Liver (tissue), 9 donors: ENCODE results near the gene MAGI1. TPM values are rescaled to one million over a fixed set of nuclear protein-coding genes. Genes with fewer than 3 reads are reported as not detected.

Source experiments
- DNase-seq: peaks from one replicate; pipeline ENCODE4 v3.0.0-alpha.2; 2017; ENCODE audit warnings: low spot score
- H3K27ac ChIP-seq, 2 donors: one replicate each; pipeline ENCODE4 v1.7.0; 2013; ENCODE audit warnings: inconsistent platforms in 2 of 2, low read length in 2 of 2, control low read depth in 1 of 2, low read depth in 1 of 2, mild to moderate bottlenecking in 1 of 2
- H3K27me3 ChIP-seq, 4 donors: one replicate each; pipeline versions ENCODE4 v1.6.1 to v1.7.0; 2013; ENCODE audit warnings: low read length in 3 of 4, inconsistent platforms in 1 of 4, mild to moderate bottlenecking in 1 of 4, moderate library complexity in 1 of 4; ENCODE audit not compliant: control insufficient read depth in 4 of 4, insufficient read depth in 4 of 4
- H3K36me3 ChIP-seq, 4 donors: one replicate each; pipeline versions ENCODE4 v1.6.1 to v1.7.0; 2013; ENCODE audit warnings: low read length in 3 of 4, mild to moderate bottlenecking in 3 of 4, low read depth in 1 of 4, moderate library complexity in 1 of 4; ENCODE audit not compliant: control insufficient read depth in 4 of 4, insufficient read depth in 3 of 4
- H3K4me1 ChIP-seq, 4 donors: one replicate each; pipeline versions ENCODE4 v1.6.1 to v1.7.0; 2013; ENCODE audit warnings: low read length in 3 of 4, mild to moderate bottlenecking in 3 of 4, moderate library complexity in 1 of 4; ENCODE audit not compliant: control insufficient read depth in 4 of 4, insufficient read depth in 4 of 4
- H3K4me3 ChIP-seq, 3 donors: one replicate each; pipeline versions ENCODE4 v1.6.1 to v1.7.0; 2013; ENCODE audit warnings: low read length in 3 of 3, control low read depth in 1 of 3, low read depth in 1 of 3, mild to moderate bottlenecking in 1 of 3
- H3K9ac ChIP-seq, 2 donors: one replicate each; pipeline ENCODE4 v1.7.0; 2013; ENCODE audit warnings: low read length in 2 of 2, mild to moderate bottlenecking in 2 of 2, moderate library complexity in 2 of 2, control low read depth in 1 of 2, low read depth in 1 of 2
- H3K9me3 ChIP-seq, 4 donors: one replicate each; pipeline versions ENCODE4 v1.6.1 to v1.7.0; 2013; ENCODE audit warnings: low read length in 3 of 4; ENCODE audit not compliant: control insufficient read depth in 4 of 4
- EGR1 ChIP-seq, 2 donors: IDR thresholded peaks; 2 replicates each; pipeline ENCODE4 v1.6.1; 2016 to 2018; ENCODE audit warnings: antibody characterized with exemption in 2 of 2, low read depth in 2 of 2
- FOXA1 ChIP-seq: IDR thresholded peaks from 2 replicates; pipeline ENCODE4 v1.6.1; 2016; ENCODE audit warnings: antibody characterized with exemption
- HNF4A ChIP-seq, 2 donors: conservative IDR thresholded peaks; 2 replicates each; pipeline ENCODE4 v1.6.1; 2016; ENCODE audit warnings: antibody characterized with exemption in 2 of 2, mild to moderate bottlenecking in 2 of 2
- HNF4G ChIP-seq: IDR thresholded peaks from 2 replicates; pipeline ENCODE4 v1.6.1; 2016; ENCODE audit warnings: antibody characterized with exemption
- MAX ChIP-seq: IDR thresholded peaks from 2 replicates; pipeline ENCODE4 v1.6.1; 2016; ENCODE audit warnings: antibody characterized with exemption
- NR2F2 ChIP-seq: IDR thresholded peaks from 2 replicates; pipeline ENCODE4 v1.6.1; 2016; ENCODE audit warnings: antibody characterized with exemption
- RAD21 ChIP-seq, 2 donors: IDR thresholded peaks; 2 replicates each; pipeline ENCODE4 v1.6.1; 2016; ENCODE audit warnings: antibody characterized with exemption in 2 of 2, mild to moderate bottlenecking in 2 of 2
- RXRA ChIP-seq, 2 donors: IDR thresholded peaks; 2 replicates each; pipeline ENCODE4 v1.6.1; 2017 to 2018; ENCODE audit warnings: antibody characterized with exemption in 2 of 2, mild to moderate bottlenecking in 1 of 2
- SP1 ChIP-seq: IDR thresholded peaks from 2 replicates; pipeline ENCODE4 v1.6.1; 2018; ENCODE audit warnings: antibody characterized with exemption, mild to moderate bottlenecking
- TAF1 ChIP-seq: conservative IDR thresholded peaks from 2 replicates; pipeline ENCODE4 v1.6.1; 2016; ENCODE audit warnings: antibody characterized with exemption, mild to moderate bottlenecking
- YY1 ChIP-seq: IDR thresholded peaks from 2 replicates; pipeline ENCODE4 v1.6.1; 2016; ENCODE audit warnings: antibody characterized with exemption, mild to moderate bottlenecking
- WGBS: extraction: QIAGEN DNeasy Blood & Tissue Kit; methylation state at CpG from one replicate; pipeline ENCODE4 v1.1.7; 2013; 5-methylcytosine and 5-hydroxymethylcytosine counted together
- polyA plus RNA-seq, 2 donors: library from polyadenylated mRNA; stranded (reverse) in 1 of 2; unstranded in 1 of 2; fragments of 200-250 nt in 1 of 2; fragments of >200 nt in 1 of 2; fragmentation: Nextera tagmentation in 1 of 2; extraction: Ambion mirVana in 1 of 2; gene quantifications; one replicate each; pipeline versions ENCODE4 v1.2.1 to v1.2.3, GENCODE V29; 2013 to 2015
- total RNA-seq, 2 donors: library from RNA; depleted of rRNA; stranded (reverse); fragments of >200 nt; gene quantifications; one replicate each; pipeline ENCODE4 v1.2.3, GENCODE V29; 2014
- TF ChIP-seq, protein P1 (sequence below): IDR thresholded peaks from 2 replicates; pipeline ENCODE4 v1.6.1; 2016; ENCODE audit warnings: antibody characterized with exemption, mild to moderate bottlenecking
- TF ChIP-seq, protein P2 (sequence below): fragments of 150-350 bp; IDR thresholded peaks from 2 replicates; pipeline ENCODE4 v1.5.1; 2017; ENCODE audit warnings: improper control_type of control experiment, low read depth, low read length; ENCODE audit not compliant: missing input control
- donor health status: healthy.
- donor health status: healthy.
- donor health status: healthy.
- donor health status: healthy.
- donor health status: healthy.

MAGI1 gene
- total and polyA plus RNA-seq, 4 donors = 9.6 to 68.8 (median 14.0) TPM

- DNase-seq = no peak
- 87% methylated on average over 13 of the region's 13 CpGs for WGBS
- no peaks in the 10 kb centered on the region for H3K36me3 ChIP-seq
- peaks cover 0 to 6% (median 3%) of the 10 kb centered on the region in 4 donors for H3K4me1 ChIP-seq
- H3K27me3 ChIP-seq = no peaks in the 10 kb centered on the region
- no peak overlapping the region for H3K27ac ChIP-seq
- H3K4me3 ChIP-seq = no peak overlapping the region
- H3K9me3 ChIP-seq = no peaks in the 10 kb centered on the region
- TF ChIP-seq SP1 (no peak), HNF4A (conservative IDR thresholded peaks at IDR 0.05) (no peak), RXRA (IDR thresholded peaks at IDR 0.05) (no peak), NR2F2 (no peak)
- TF ChIP-seq, protein P1, sequence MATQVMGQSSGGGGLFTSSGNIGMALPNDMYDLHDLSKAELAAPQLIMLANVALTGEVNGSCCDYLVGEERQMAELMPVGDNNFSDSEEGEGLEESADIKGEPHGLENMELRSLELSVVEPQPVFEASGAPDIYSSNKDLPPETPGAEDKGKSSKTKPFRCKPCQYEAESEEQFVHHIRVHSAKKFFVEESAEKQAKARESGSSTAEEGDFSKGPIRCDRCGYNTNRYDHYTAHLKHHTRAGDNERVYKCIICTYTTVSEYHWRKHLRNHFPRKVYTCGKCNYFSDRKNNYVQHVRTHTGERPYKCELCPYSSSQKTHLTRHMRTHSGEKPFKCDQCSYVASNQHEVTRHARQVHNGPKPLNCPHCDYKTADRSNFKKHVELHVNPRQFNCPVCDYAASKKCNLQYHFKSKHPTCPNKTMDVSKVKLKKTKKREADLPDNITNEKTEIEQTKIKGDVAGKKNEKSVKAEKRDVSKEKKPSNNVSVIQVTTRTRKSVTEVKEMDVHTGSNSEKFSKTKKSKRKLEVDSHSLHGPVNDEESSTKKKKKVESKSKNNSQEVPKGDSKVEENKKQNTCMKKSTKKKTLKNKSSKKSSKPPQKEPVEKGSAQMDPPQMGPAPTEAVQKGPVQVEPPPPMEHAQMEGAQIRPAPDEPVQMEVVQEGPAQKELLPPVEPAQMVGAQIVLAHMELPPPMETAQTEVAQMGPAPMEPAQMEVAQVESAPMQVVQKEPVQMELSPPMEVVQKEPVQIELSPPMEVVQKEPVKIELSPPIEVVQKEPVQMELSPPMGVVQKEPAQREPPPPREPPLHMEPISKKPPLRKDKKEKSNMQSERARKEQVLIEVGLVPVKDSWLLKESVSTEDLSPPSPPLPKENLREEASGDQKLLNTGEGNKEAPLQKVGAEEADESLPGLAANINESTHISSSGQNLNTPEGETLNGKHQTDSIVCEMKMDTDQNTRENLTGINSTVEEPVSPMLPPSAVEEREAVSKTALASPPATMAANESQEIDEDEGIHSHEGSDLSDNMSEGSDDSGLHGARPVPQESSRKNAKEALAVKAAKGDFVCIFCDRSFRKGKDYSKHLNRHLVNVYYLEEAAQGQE = no peak
- no peak overlapping the region for H3K9ac ChIP-seq
These were observed 331.7 kb downstream of the MAGI1 start for GRCh38 chr3:65706776-65707568.

GRCh38 chr3:65706301-65706700 lies 332.4 kb downstream of the MAGI1 start:
- no peak overlapping the region for H3K4me3 ChIP-seq
- peaks cover 0 to 6% (median 3%) of the 10 kb centered on the region in 4 donors for H3K4me1 ChIP-seq
- no peaks in the 10 kb centered on the region for H3K9me3 ChIP-seq
- no peak for DNase-seq
- 88% methylated on average over 4 of the region's 4 CpGs for WGBS
- H3K27me3 ChIP-seq = no peaks in the 10 kb centered on the region
- H3K27ac ChIP-seq = no peak overlapping the region
- no peaks in the 10 kb centered on the region for H3K36me3 ChIP-seq
- H3K9ac ChIP-seq = no peak overlapping the region
- no peak for TF ChIP-seq HNF4G
- no peak for TF ChIP-seq TAF1
- TF ChIP-seq, protein P2, sequence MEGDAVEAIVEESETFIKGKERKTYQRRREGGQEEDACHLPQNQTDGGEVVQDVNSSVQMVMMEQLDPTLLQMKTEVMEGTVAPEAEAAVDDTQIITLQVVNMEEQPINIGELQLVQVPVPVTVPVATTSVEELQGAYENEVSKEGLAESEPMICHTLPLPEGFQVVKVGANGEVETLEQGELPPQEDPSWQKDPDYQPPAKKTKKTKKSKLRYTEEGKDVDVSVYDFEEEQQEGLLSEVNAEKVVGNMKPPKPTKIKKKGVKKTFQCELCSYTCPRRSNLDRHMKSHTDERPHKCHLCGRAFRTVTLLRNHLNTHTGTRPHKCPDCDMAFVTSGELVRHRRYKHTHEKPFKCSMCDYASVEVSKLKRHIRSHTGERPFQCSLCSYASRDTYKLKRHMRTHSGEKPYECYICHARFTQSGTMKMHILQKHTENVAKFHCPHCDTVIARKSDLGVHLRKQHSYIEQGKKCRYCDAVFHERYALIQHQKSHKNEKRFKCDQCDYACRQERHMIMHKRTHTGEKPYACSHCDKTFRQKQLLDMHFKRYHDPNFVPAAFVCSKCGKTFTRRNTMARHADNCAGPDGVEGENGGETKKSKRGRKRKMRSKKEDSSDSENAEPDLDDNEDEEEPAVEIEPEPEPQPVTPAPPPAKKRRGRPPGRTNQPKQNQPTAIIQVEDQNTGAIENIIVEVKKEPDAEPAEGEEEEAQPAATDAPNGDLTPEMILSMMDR = no peak
- TF ChIP-seq YY1 = no peak
- TF ChIP-seq HNF4A (conservative IDR thresholded peaks at IDR 0.05) = no peak
- TF ChIP-seq NR2F2 = no peak
- TF ChIP-seq FOXA1 = no peak
- no peak for TF ChIP-seq RAD21 (IDR thresholded peaks at IDR 0.05)
- TF ChIP-seq SP1 = no peak
- no peak for TF ChIP-seq EGR1 (IDR thresholded peaks at IDR 0.05; ENCODE audit: low read depth in 2 of 2)
- TF ChIP-seq MAX = no peak
